Hematopoietic multipotent progenitor cell treated with erythropoietin and hydrocortisone succinate and interleukin-3 and kit ligand, for 17 days (in vitro differentiated cells): ENCODE measurements around the gene STK17B.

Experiments used
- DNase-seq: peaks from one replicate; pipeline ENCODE4 v3.0.0-alpha.2; 2015; ENCODE audit warnings: low spot score

The STK17B gene

GRCh38 chr2:196155575-196155974 is 15.8 kb downstream of the STK17B start:
- DNase-seq = no peak

- DNase-seq = no peak
These were observed 17.9 kb downstream of the STK17B start for GRCh38 chr2:196153480-196153879.

GRCh38 chr2:196149948-196150347 is 21.4 kb downstream of the STK17B start:
- DNase-seq = no peak

GRCh38 chr2:196148736-196149135 is 22.6 kb downstream of the STK17B start:
- DNase-seq = no peak

DNA sequence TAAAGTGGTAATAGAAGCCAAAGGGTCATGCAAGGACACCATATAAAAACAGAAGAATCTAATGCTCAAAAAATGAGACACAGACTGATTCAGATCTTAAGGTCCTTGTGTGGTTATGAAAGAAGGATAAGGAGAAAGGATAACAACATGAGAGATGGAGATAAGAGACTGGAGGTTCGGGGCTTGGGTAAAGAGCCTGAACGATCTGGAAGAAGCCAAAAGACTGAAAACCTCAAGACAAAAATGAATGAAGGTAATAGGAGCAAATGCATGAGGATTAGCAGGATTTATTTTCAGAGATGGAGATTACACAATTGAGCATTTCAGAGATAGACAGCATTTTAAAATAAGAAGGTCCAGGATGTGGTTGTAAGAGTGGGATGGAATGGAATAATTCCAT is 26.1 kb downstream of the STK17B start:
- DNase-seq = no peak

GRCh38 chr2:196144513-196145126 is 26.8 kb downstream of the STK17B start:
- DNase-seq = no peak

- no peak for DNase-seq
These were observed 27.6 kb downstream of the STK17B start for GRCh38 chr2:196143730-196144131.

GRCh38 chr2:196142825-196143224 is 28.6 kb downstream of the STK17B start:
- no peak for DNase-seq

GRCh38 chr2:196140213-196140612 is 31.2 kb downstream of the STK17B start:
- no peak for DNase-seq

DNA sequence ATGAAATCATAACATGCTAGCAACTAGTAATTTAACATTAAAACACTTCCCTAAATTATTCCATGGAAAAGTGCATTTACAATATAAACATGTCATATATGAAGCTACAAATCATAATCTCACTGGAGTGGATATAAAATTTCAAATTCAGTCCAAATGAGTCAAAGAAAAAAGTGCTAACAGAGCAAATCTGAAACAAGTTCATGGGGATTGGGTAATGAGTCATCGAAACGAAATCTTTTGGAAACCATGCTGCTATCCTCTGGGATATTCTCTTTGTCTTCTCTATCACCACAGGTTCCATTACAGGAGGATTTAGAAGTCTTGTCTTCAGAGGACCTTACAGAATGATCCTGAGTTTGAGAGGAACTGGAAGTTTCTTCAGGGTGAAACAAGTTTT is 34.1 kb downstream of the STK17B start:
- DNase-seq = no peak

- no peak for DNase-seq
These were observed 35.2 kb downstream of the STK17B start for GRCh38 chr2:196136151-196136550.

- DNase-seq = no peak
These were observed 39.1 kb downstream of the STK17B start for GRCh38 chr2:196131949-196132925.

- peak; percentile 86 for DNase-seq
These were observed 39.9 kb downstream of the STK17B start for GRCh38 chr2:196131384-196131937.

DNA sequence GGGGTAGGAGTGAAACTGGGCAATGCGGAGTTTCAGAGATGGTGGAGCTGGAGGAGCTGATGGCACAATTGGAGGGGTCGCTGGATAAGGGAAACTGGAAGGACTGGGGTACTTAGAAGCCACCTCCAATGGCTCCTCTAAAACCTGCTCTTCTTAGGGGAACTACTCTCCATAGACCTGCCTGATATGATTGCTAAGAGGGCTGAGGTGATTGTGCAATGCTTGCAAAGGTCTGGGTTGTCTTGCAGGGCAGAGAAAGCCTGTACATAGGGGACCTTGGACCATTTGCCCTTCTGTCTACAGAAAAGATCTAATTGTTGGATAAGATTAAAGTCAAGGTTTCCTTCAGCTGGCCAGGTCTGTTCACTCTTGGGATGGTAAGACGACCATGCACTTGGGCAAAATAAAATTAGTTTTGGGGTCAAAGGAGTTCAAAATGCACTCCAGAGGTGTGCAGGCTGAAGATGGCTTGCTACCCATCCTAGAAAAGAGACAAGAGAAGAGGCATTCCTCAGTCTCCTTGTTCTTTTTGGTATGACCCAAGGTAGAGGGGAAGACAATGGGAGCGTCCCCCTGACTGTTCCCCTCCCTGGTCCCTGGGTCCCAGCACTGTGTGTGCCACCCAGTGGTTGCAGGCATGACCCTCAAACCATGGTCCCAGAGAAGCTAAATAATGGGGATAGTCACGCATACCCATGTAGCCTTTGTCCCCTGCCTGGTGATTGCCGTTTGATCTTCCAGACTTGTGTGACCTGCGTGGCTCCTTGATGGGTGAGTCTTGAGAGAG is 41.1 kb downstream of the STK17B start:
- no peak for DNase-seq

DNA sequence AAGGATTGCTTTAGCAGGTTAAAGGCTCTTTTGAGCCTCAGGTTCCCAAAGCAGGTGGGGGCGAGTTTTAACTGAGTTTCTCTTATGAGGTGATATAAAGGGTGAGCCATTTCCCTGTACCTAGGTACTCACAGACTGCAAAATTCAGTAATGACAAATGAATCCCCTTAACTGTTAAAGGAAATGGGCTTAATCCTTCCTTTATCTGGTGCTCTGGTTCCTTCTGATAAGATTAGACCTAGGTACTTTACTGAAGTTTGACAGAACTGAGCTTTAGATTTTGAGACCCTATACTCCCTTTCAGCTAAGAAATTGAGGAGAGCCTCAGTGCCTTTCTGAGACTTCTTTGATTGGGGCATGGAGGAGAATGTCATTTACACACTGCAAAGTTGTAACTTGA is 42.6 kb downstream of the STK17B start:
- DNase-seq = no peak

DNA sequence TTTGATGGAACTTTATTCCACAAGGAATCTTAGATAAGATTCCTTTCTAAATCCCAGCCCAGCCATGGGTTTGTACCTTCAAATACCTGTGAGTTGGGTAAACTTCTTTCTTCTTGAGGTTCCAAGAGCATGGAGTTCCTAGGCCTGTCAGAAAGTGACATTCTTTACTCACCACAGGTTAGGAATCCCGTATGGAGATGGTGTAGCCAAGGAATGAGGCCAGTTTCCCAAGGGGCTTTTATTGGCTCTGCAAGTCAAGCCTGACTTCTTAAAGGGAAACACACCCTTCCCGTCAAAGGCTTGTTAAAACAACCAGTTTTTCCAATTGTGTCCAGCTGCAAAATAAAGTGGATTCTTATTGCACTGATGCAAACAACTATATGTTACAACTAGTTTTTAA is 45.8 kb downstream of the STK17B start:
- no peak for DNase-seq

GRCh38 chr2:196123679-196124373 is 47.6 kb downstream of the STK17B start:
- DNase-seq = no peak

- DNase-seq = no peak
These were observed 51.5 kb downstream of the STK17B start for GRCh38 chr2:196119926-196120325.

GRCh38 chr2:196117214-196117705 is 54.1 kb downstream of the STK17B start:
- no peak for DNase-seq

GRCh38 chr2:196113061-196113974 is 58.1 kb downstream of the STK17B start:
- no peak for DNase-seq
